GM03348 (cell line): ENCODE results near the gene SLC7A10.
A peak's percentile ranks its signal among the peaks of the same experiment; 100 is the strongest.
"Not testable (repeated sequence)": the region's sequence is repeated elsewhere in the genome, so short reads cannot be mapped to it uniquely, and the experiment has no call there.

Source experiments
- DNase-seq: peaks from one replicate; pipeline ENCODE4 v3.0.0; 2012; ENCODE audit warnings: low spot score

SLC7A10 gene

GRCh38 chr19:33202546-33203507, 22.8 kb downstream of the SLC7A10 start:
- no peak for DNase-seq

GRCh38 chr19:33201886-33202545, 23.6 kb downstream of the SLC7A10 start:
- no peak for DNase-seq

- DNase-seq = no peak
Observed at GRCh38 chr19:33201473-33201872, 24.2 kb downstream of the SLC7A10 start.

DNA sequence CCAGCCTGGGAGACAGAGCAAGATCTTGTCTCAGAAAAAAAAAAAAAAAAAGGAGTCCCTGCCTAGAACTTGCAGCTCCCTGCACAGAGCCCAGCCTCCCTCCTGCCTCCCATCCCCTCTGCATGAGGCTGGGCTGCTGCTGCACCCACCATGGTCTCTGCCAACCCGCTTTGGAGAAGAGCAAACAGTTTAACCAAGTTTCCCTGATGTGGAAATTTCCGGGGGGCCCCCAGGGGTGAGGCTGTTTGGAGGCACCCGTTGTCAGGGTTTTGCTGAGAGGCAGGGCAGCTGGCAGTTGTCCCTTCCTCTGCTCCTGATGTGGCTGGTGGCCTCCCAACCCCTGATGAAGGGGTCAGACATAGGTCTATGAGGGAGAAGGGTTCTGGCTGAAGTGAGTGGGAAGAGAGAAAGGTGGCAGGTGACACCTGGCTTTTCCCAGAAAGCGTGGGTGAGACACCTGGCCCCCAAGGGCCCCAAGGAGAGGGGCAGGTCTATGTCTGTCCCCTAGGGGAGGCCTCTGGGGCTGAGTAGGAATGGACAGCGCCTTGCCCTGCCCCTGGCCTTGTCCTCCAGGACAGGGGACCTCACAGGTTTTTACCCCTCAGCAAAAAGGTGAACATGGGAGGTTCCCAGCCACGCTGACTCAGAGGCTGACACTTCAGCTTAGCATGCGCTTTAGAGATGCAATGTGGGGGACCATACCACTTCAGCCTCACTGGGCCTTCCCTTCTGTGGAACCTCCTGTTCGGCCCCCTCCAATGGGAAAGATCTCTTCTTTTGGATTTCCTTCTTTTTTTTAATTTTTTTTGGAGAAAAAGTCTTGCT, 26.0 kb downstream of the SLC7A10 start:
- DNase-seq = no peak

DNA sequence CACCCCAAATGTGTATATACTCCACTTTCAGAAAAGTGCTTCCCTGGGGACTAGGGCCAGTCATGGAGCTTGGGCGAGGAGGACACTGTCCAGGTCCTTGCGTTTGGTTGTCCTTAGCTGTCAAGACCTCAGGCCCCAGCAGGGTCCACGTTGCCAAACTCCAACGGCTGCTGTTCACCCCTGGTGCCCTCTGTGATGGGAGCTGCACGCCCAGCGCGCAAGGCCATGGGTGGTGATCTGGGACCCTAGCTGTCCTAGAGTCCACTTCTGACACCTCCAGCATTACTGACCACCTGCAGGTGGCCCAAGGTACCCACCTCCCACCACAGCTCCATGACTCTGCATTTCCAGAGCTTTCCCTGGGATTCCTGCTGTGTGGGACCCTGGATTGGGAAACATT, 27.5 kb downstream of the SLC7A10 start:
- DNase-seq = no peak

DNA sequence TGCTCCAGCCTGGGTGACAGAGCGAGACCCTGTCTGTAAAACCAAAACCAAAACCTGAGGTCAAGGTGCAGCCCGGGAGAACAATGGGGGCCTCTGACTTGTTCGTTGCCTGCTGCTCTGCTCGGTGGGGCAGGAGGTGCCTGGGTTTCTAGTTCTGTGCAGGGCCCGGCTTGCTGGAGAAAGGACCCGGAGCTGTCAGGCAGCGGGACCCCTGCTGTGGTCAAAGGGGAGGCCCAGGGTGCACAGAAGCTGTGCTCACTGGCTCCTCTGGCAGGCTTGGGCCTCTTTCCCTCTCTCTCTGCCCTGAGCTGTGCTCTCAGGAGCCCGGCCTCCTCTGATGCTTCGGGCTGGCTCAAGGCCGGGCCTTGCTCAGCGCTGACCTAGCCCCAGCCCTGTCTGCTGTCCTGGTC, 28.1 kb downstream of the SLC7A10 start:
- no peak for DNase-seq

- DNase-seq = no peak
Observed at GRCh38 chr19:33196446-33197193, 29.0 kb downstream of the SLC7A10 start.

- no peak for DNase-seq
Observed at GRCh38 chr19:33195645-33196347, 29.9 kb downstream of the SLC7A10 start.

DNA sequence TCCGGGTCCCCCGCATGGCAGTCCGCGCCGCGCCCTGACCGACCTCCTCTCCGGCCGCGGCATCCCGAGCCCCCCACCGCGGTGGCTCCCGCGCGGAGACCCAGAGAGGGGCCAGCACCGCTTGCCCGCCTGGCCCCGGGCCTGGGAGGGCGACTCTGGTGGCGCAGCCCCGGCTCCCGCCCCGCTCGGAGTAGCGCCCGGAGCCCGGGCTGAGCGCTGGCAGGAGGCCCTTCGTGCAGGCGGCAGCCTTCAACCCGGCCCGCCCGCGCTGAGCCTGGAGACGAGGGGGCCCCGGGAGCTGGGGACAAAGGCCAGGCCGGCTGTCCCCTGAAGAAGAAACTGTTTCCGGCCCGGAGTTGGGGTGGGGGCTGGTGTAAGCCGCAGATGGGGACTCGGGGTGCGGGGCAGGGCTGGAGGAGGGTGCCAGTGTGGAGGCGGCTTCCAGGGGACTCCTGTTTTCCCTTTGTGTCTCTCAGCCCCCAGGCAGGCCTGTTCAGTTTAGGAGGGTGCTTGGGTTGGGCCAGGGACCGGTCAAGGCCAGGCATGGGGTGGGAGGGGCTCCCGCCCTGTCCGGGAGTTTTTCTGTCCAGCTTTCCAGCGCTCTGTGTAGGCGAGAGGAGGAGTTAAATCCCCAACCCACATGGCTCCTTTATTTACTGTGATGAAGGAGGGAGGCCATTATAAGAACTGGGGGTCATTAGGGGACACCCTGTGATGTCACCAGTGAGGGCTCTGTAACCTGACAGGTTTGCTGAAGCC, 30.6 kb downstream of the SLC7A10 start:
- peak; percentile 83 for DNase-seq

DNA sequence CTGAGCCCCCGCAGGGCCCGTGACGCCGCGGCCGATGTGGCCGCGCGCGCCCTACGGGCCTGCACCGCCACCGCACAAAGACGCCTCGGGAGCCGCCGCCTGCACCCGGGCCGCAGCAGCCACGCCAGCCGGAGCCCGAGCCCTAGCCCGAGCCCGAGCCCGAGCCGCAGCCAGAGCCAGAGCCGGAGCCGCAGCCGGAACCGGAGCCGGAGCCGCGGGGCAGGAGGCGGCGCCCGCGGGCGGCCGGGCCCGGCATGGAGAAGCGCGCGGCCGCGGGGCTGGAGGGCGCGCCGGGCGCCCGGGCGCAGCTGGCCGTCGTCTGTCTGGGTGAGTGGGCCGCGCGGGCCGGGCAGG, 31.1 kb downstream of the SLC7A10 start:
- DNase-seq = peak; percentile 64

DNA sequence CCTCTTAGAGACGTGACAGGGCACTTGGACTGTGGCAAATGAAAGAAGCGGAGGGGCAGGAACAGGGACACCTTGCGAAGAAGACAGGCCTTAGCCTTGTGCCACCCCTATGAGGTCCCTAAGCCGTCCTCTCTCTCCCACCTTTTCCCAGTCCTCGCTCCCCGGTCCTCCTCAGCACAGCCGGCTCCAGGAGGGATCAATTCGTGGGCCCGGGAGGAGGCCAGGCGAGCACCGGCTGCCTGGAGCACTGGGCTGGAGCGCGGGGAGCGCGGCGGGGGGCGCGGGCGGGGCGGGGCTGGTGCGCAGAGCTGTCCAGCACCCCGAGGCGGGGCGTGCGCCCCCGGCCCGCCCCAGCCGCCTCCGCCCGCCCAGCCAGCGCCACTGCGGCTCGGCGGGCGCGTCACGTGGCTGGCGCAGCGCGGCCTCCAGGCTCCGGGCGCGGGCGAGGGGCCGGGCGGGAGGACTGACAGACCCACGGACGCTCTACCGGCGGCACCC, 31.7 kb downstream of the SLC7A10 start, which contains the start of gene LRP3:
TSS of gene LRP3 (plus strand) at position 466 of the 498 bp plus-strand sequence. CDS start 456 bp downstream, outside the sequence.
- DNase-seq = peak; percentile 83

- no peak for DNase-seq
Observed at GRCh38 chr19:33193269-33193864, 32.3 kb downstream of the SLC7A10 start.

GRCh38 chr19:33192010-33192409, 33.6 kb downstream of the SLC7A10 start:
- DNase-seq = no peak

DNA sequence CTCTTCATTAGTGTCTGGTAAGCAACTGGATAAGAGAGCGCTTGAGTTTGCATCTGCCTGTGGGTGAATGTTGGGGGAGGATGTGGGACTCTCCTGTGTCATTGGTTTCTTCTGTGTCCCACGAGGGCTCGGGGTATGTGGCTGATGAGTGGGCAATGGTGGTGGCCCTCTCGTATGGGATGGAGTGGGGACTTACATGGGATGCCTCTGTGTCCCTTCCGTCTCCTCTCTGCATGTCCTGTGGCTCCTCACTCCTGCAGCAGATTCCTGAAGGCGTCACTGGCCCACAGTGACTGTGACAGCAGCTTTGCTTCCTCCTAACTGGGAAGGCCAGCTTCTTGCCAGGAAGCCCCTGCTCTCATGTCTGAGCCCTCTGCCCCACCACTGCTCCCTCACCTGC, 34.1 kb downstream of the SLC7A10 start:
- DNase-seq = no peak

DNA sequence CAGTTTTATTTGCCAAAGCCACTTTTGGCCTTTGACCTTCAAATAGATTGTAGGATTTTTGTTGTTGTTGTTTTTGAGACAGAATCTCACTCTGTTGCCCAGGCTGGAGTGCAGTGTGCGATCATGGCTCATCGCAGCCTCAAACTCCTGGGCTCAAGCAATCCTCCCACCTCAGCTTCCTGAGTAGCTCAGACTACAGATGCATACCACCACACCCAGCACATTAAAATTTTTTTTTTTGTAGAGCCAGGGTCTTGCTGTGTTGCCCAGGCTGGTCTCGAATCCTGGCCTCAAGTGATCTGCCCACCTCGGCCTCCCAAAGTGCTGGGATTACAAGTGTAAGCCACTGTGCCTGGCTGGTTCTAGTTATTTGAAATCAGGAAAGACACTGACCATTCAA, 34.6 kb downstream of the SLC7A10 start:
- DNase-seq = not testable (repeated sequence)

- no peak for DNase-seq
Observed at GRCh38 chr19:33189453-33189852, 36.2 kb downstream of the SLC7A10 start.

DNA sequence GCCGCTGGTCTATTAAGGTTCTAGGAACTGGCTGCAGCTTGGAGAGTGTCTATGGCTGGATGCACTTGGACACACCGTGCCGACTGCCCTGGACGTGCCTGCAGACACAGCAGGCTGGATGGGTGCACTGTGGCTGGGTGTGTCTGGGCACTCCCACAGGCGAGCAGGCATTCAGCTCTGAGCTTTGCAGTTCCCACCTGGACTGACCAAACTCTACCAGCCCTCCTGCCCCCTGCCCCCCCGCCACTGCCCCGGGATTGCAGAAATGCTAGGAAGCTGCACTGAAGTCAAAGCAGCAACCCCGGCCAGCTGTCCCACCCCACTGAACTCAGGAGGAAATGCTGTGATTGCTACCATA, 38.5 kb downstream of the SLC7A10 start:
- DNase-seq = no peak

DNA sequence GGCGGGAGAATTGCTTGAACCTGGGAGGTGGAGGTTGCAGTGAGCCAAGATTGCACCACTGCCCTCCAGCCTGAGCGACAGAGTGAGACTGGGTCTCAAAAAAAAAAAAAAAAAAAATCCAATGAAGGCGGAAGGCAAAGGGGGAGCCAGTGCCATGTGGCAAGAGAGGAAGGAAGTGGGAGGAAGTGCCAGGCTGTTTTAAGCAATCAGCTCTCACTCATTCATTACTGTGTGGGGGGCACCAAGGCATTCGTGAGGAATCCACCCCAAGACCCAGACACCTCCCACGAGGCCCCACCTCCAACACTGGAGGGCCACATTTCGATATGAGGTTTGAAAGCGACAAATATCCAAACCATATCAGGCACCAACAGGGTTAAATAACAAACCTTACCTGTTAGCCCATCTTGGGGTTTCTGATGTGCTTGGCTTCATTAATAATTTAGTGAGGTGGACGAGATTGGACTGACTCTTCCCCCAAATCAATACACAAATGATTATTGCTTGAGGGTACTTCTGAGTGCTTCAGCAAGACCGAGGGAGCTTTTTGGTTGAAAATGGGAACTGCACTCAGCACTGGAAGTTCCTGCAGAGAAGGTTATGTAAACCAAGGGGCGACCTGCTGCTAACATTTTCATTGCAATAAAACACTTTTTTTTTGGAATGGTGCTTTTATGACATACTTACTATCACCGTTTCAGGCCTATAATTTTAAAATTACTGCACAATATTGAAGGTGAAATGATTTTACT, 39.0 kb downstream of the SLC7A10 start:
- DNase-seq = no peak

- DNase-seq = no peak
Observed at GRCh38 chr19:33177417-33177979, 48.2 kb downstream of the SLC7A10 start.
